ENCODE measurements around the gene BACH2.
"Not testable (repeated sequence)": the region's sequence is repeated elsewhere in the genome, so short reads cannot be mapped to it uniquely, and the experiment has no call there.

Gene BACH2

DNA sequence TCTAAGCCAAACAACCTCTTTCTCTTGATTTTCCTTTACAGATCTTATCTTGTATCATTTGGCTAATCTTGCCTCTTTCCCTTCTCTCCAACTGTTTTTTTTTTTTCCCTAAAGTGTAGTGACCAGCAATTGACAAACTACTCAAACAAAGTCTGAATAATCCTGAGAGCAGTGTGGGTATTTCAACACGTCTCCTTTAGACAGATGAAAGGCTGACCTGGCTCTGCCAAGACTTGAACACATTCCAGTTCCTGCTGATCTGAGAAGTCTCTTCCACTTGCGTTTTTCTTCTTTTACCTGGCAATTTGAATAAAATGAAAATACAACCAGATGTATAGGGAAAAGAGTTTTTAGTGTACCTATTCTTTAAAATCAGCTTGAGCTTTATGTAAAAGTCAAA is 234.0 kb downstream of the BACH2 start:
- DNase-seq (ENCODE audit: low read depth), result no peak
- TF ChIP-seq, protein P1, sequence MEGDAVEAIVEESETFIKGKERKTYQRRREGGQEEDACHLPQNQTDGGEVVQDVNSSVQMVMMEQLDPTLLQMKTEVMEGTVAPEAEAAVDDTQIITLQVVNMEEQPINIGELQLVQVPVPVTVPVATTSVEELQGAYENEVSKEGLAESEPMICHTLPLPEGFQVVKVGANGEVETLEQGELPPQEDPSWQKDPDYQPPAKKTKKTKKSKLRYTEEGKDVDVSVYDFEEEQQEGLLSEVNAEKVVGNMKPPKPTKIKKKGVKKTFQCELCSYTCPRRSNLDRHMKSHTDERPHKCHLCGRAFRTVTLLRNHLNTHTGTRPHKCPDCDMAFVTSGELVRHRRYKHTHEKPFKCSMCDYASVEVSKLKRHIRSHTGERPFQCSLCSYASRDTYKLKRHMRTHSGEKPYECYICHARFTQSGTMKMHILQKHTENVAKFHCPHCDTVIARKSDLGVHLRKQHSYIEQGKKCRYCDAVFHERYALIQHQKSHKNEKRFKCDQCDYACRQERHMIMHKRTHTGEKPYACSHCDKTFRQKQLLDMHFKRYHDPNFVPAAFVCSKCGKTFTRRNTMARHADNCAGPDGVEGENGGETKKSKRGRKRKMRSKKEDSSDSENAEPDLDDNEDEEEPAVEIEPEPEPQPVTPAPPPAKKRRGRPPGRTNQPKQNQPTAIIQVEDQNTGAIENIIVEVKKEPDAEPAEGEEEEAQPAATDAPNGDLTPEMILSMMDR (IDR thresholded peaks at IDR 0.05; ENCODE audit: low read depth, low read length, missing control alignments), result no peak
- no peak overlapping the region for H3K4me3 ChIP-seq (ENCODE audit: low read depth, low read length)

- DNase-seq (ENCODE audit: low read depth), result no peak
- no peak overlapping the region for H3K4me3 ChIP-seq (ENCODE audit: low read depth, low read length)
- TF ChIP-seq, protein P1 (IDR thresholded peaks at IDR 0.05; ENCODE audit: low read depth, low read length, missing control alignments), result no peak
Measured at GRCh38 chr6:90062051-90062450, 234.6 kb downstream of the BACH2 start.

DNA sequence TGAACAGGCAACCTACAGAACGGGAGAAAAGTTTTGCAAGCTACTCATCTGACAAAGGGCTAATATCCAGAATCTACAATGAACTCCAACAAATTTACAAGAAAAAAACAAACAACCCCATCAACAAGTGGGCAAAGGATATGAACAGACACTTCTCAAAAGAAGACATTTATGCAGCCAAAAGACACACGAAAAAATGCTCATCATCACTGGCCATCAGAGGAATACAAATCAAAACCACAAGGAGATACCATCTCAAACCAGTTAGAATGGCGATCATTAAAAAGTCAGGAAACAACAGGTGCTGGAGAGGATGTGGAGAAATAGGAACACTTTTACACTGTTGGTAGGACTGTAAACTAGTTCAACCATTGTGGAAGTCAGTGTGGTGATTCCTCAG is 237.5 kb downstream of the BACH2 start:
- H3K4me3 ChIP-seq (ENCODE audit: low read depth, low read length); DNase-seq (ENCODE audit: low read depth): not testable (repeated sequence)

- not testable (repeated sequence) for H3K4me3 ChIP-seq (ENCODE audit: low read depth, low read length); DNase-seq (ENCODE audit: low read depth)
Measured at GRCh38 chr6:90055924-90056323, 240.7 kb downstream of the BACH2 start.

DNA sequence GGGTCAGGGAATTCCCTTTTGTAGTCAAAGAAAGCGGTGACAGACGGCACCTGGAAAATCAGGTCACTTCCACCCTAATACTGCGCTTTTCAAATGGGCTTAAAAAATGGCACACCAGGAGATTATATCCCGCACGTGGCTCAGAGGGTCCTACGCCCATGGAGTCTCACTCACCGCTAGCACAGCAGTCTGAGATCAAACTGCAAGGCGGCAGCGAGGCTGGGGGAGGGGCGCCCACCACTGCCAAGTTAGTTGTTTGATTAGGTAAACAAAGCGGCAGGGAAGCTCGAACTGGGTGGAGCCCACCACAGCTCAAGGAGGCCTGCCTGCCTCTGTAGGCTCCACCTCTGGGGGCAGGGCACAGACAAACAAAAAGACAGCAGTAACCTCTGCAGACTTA is 242.4 kb downstream of the BACH2 start:
- not testable (repeated sequence) for H3K4me3 ChIP-seq (ENCODE audit: low read depth, low read length); DNase-seq (ENCODE audit: low read depth)

DNA sequence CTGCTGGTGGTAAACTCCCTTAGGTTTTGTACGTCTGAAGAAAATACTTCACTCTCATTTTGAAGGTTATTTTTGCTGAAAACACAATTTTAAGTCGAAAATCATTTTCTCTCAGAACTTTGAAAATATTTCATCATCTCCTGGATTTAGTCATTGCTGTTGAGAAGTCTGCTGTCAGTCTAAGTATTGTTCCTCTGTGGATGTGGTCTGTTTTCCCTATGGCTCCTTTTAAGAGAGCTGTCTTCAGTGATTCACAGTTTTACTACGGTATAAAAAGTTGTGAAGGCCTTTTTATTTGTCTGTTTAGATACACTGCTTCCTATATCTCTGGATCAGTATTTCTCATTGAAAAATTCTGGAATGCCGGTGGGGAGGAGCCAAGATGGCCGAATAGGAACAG is 243.0 kb downstream of the BACH2 start:
- TF ChIP-seq, protein P1 (IDR thresholded peaks at IDR 0.05; ENCODE audit: low read depth, low read length, missing control alignments), result no peak
- no peak overlapping the region for H3K4me3 ChIP-seq (ENCODE audit: low read depth, low read length)
- no peak for DNase-seq (ENCODE audit: low read depth)

- TF ChIP-seq, protein P1 (IDR thresholded peaks at IDR 0.05; ENCODE audit: low read depth, low read length, missing control alignments), result no peak
- H3K4me3 ChIP-seq (ENCODE audit: low read depth, low read length), result no peak overlapping the region
- DNase-seq (ENCODE audit: low read depth), result no peak
Measured at GRCh38 chr6:90049295-90049694, 247.3 kb downstream of the BACH2 start.

- TF ChIP-seq, protein P1 (IDR thresholded peaks at IDR 0.05; ENCODE audit: low read depth, low read length, missing control alignments), result no peak
- H3K4me3 ChIP-seq (ENCODE audit: low read depth, low read length), result no peak overlapping the region
- no peak for DNase-seq (ENCODE audit: low read depth)
Measured at GRCh38 chr6:90048206-90048967, 248.3 kb downstream of the BACH2 start.
